Uterus (tissue), 2 donors: ENCODE results near the gene ZBP1.

Experiments used
- POLR2A ChIP-seq, 2 donors: fragments of 450-650 bp; IDR thresholded peaks; one replicate each; pipeline ENCODE4 v1.6.1; 2016; ENCODE audit warnings: antibody characterized with exemption in 2 of 2, mild to moderate bottlenecking in 1 of 2, moderate library complexity in 1 of 2
- TF ChIP-seq, protein P1 (sequence below), 4 experiments: fragments of 200-600 bp in 2 of 4; fragments of 450-650 bp in 2 of 4; sonication (generic) in 2 of 4; IDR thresholded peaks; one replicate each; pipeline ENCODE4 v1.5.1; 2016 to 2019; ENCODE audit warnings: antibody characterized with exemption in 4 of 4, mild to moderate bottlenecking in 2 of 4, moderate library complexity in 1 of 4

DNA sequence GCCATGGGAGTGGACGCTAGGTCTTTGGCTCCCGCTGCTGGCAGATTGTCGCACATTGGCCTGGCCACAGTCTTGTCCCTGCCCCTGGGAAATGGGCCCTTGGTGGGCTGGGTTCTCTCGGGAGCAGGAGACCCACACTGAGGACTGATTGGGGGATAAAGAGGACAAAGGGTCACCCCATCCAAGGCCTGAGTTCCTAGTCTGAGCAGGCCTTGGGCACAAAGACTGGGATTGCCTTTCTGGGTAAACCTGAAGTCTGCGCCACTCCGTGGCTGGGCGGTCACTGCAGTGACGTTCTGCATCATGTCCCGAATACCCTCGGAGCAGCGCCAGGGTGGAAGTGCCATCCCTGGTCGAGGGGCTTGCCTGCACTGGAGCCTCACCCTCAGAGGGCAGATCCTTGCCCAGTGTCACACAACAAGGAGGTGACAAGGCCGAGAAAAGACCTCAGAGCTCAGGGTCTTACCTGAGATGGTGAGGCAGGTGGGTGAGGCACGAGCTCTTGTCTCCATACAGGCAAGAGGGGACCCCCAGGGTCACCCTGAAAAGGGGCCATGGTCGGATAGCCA, 36.1 kb upstream of the ZBP1 start:
- no peak for TF ChIP-seq POLR2A (IDR thresholded peaks at IDR 0.05)
- TF ChIP-seq, protein P1, sequence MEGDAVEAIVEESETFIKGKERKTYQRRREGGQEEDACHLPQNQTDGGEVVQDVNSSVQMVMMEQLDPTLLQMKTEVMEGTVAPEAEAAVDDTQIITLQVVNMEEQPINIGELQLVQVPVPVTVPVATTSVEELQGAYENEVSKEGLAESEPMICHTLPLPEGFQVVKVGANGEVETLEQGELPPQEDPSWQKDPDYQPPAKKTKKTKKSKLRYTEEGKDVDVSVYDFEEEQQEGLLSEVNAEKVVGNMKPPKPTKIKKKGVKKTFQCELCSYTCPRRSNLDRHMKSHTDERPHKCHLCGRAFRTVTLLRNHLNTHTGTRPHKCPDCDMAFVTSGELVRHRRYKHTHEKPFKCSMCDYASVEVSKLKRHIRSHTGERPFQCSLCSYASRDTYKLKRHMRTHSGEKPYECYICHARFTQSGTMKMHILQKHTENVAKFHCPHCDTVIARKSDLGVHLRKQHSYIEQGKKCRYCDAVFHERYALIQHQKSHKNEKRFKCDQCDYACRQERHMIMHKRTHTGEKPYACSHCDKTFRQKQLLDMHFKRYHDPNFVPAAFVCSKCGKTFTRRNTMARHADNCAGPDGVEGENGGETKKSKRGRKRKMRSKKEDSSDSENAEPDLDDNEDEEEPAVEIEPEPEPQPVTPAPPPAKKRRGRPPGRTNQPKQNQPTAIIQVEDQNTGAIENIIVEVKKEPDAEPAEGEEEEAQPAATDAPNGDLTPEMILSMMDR (IDR thresholded peaks at IDR 0.05): no peak
